ENCODE data around the gene DHPS.
"Not testable (repeated sequence)": the region's sequence is repeated elsewhere in the genome, so short reads cannot be mapped to it uniquely, and the experiment has no call there.

Gene DHPS

GRCh38 chr19:12726988-12727316 is 45.3 kb upstream of the DHPS start:
- Histone ChIP-seq H3K27ac (replicated peaks; ENCODE audit: low read length) (no peak overlapping the region), H2AFZ (ENCODE audit: low read length) (no peak overlapping the region), H3K23ac (ENCODE audit: low read depth, low read length, poor library complexity) (no peak overlapping the region), H2BK12ac (ENCODE audit: low read length) (no peak overlapping the region), H2BK5ac (ENCODE audit: low read length) (no peak overlapping the region), H2BK15ac (ENCODE audit: low read length) (no peak overlapping the region), H2BK120ac (ENCODE audit: low read depth, low read length) (no peak overlapping the region), H2AK5ac (ENCODE audit: low read depth, low read length) (no peak overlapping the region), H4K8ac (ENCODE audit: low read depth, low read length) (no peak overlapping the region), H3K9me3 (replicated peaks in 1 of 2; ENCODE audit: control insufficient read depth in 2 of 2, insufficient read depth in 1 of 2, low read depth in 1 of 2, low read length in 2 of 2) (no peaks in the 10 kb centered on the region), H3K18ac (ENCODE audit: low read length) (no peak overlapping the region), H3K14ac (ENCODE audit: low read length) (no peak overlapping the region), H3K9ac (ENCODE audit: low read depth, low read length, poor library complexity) (no peak overlapping the region), H3K4me1 (ENCODE audit: control insufficient read depth in 2 of 2, insufficient read depth in 1 of 2, low read depth in 1 of 2, low read length in 2 of 2) (peaks cover 0 to 2% of the 10 kb centered on the region in 2 donors), H3K4me2 (ENCODE audit: insufficient read depth, low read length, poor library complexity, severe bottlenecking) (no peak overlapping the region), H3K79me1 (ENCODE audit: low read depth, low read length) (peaks cover 10% of the 10 kb centered on the region), H4K91ac (ENCODE audit: low read depth, low read length, poor library complexity) (no peak overlapping the region), H3K4ac (ENCODE audit: low read length) (no peak overlapping the region), H3K36me3 (replicated peaks in 1 of 2; ENCODE audit: control insufficient read depth in 2 of 2, insufficient read depth in 2 of 2, low read length in 2 of 2) (peaks cover 30 to 44% of the 10 kb centered on the region in 2 donors), H3K27me3 (ENCODE audit: control insufficient read depth in 3 of 3, insufficient read depth in 3 of 3, low read depth in 1 of 3, low read length in 3 of 3) (no peaks in the 10 kb centered on the region), H3K4me3 (ENCODE audit: low read length in 2 of 2) (peak overlapping the region in 1 of 2 donors; percentile 20)
- DNase-seq (ENCODE audit: low spot score), result no peak
- WGBS, 2 donors (ENCODE audit: extremely low coverage in 2 of 2, insufficient read length in 2 of 2, insufficient replicate concordance in 1 of 2), result no CpG with 5 or more reads among the region's 2 CpGs

GRCh38 chr19:12725612-12726011 is 43.9 kb upstream of the DHPS start:
- H2BK15ac ChIP-seq (ENCODE audit: low read length); H3K4me1 ChIP-seq (ENCODE audit: control insufficient read depth in 2 of 2, insufficient read depth in 1 of 2, low read depth in 1 of 2, low read length in 2 of 2); H3K79me1 ChIP-seq (ENCODE audit: low read depth, low read length); H2AK5ac ChIP-seq (ENCODE audit: low read depth, low read length); H3K14ac ChIP-seq (ENCODE audit: low read length); H3K4me2 ChIP-seq (ENCODE audit: insufficient read depth, low read length, poor library complexity, severe bottlenecking); H2BK120ac ChIP-seq (ENCODE audit: low read depth, low read length); H3K4me3 ChIP-seq (ENCODE audit: low read length in 2 of 2); H3K4ac ChIP-seq (ENCODE audit: low read length); H3K9ac ChIP-seq (ENCODE audit: low read depth, low read length, poor library complexity); H3K27ac ChIP-seq (replicated peaks; ENCODE audit: low read length); H4K91ac ChIP-seq (ENCODE audit: low read depth, low read length, poor library complexity); DNase-seq (ENCODE audit: low spot score); H2BK12ac ChIP-seq (ENCODE audit: low read length); H3K23ac ChIP-seq (ENCODE audit: low read depth, low read length, poor library complexity); H3K27me3 ChIP-seq (ENCODE audit: control insufficient read depth in 3 of 3, insufficient read depth in 3 of 3, low read depth in 1 of 3, low read length in 3 of 3); H3K18ac ChIP-seq (ENCODE audit: low read length); H4K8ac ChIP-seq (ENCODE audit: low read depth, low read length); H3K9me3 ChIP-seq (replicated peaks in 1 of 2; ENCODE audit: control insufficient read depth in 2 of 2, insufficient read depth in 1 of 2, low read depth in 1 of 2, low read length in 2 of 2); H2AFZ ChIP-seq (ENCODE audit: low read length); H2BK5ac ChIP-seq (ENCODE audit: low read length): not testable (repeated sequence)
- no CpG with 5 or more reads among the region's 10 CpGs for WGBS, 2 donors (ENCODE audit: extremely low coverage in 2 of 2, insufficient read length in 2 of 2, insufficient replicate concordance in 1 of 2)
- peaks cover 20 to 34% of the 10 kb centered on the region in 2 donors for H3K36me3 ChIP-seq (replicated peaks in 1 of 2; ENCODE audit: control insufficient read depth in 2 of 2, insufficient read depth in 2 of 2, low read length in 2 of 2)

- Histone ChIP-seq H3K9ac (ENCODE audit: low read depth, low read length, poor library complexity) (peak within 1 kb of the TSS; percentile 79), H2AFZ (ENCODE audit: low read length) (peak within 1 kb of the TSS; percentile 91), H3K14ac (ENCODE audit: low read length) (no peak within 1 kb of the TSS), H3K79me1 (ENCODE audit: low read depth, low read length) (peaks cover 9% of the 10 kb centered on the region), H2BK120ac (ENCODE audit: low read depth, low read length) (no peak within 1 kb of the TSS), H2AK5ac (ENCODE audit: low read depth, low read length) (no peak within 1 kb of the TSS), H3K4me1 (ENCODE audit: control insufficient read depth in 2 of 2, insufficient read depth in 1 of 2, low read depth in 1 of 2, low read length in 2 of 2) (peaks cover 6 to 7% of the 10 kb centered on the region in 2 donors), H3K36me3 (replicated peaks in 1 of 2; ENCODE audit: control insufficient read depth in 2 of 2, insufficient read depth in 2 of 2, low read length in 2 of 2) (peaks cover 12 to 32% of the 10 kb centered on the region in 2 donors), H3K23ac (ENCODE audit: low read depth, low read length, poor library complexity) (no peak within 1 kb of the TSS), H4K91ac (ENCODE audit: low read depth, low read length, poor library complexity) (no peak within 1 kb of the TSS), H2BK5ac (ENCODE audit: low read length) (no peak within 1 kb of the TSS), H3K27me3 (ENCODE audit: control insufficient read depth in 3 of 3, insufficient read depth in 3 of 3, low read depth in 1 of 3, low read length in 3 of 3) (no peaks in the 10 kb centered on the region), H2BK12ac (ENCODE audit: low read length) (no peak within 1 kb of the TSS), H3K18ac (ENCODE audit: low read length) (peak within 1 kb of the TSS; percentile 4), H3K9me3 (replicated peaks in 1 of 2; ENCODE audit: control insufficient read depth in 2 of 2, insufficient read depth in 1 of 2, low read depth in 1 of 2, low read length in 2 of 2) (no peaks in the 10 kb centered on the region), H2BK15ac (ENCODE audit: low read length) (no peak within 1 kb of the TSS), H3K4me3 (ENCODE audit: low read length in 2 of 2) (peak within 1 kb of the TSS; percentile 79 to 93), H3K4me2 (ENCODE audit: insufficient read depth, low read length, poor library complexity, severe bottlenecking) (peak within 1 kb of the TSS; percentile 89), H3K4ac (ENCODE audit: low read length) (no peak within 1 kb of the TSS), H4K8ac (ENCODE audit: low read depth, low read length) (no peak within 1 kb of the TSS), H3K27ac (replicated peaks; ENCODE audit: low read length) (peak within 1 kb of the TSS; percentile 75)
- DNase-seq (ENCODE audit: low spot score), result peak; percentile 76
- no CpG with 5 or more reads among the region's 28 CpGs for WGBS, 2 donors (ENCODE audit: extremely low coverage in 2 of 2, insufficient read length in 2 of 2, insufficient replicate concordance in 1 of 2)
Observed at GRCh38 chr19:12723641-12724426, 42.2 kb upstream of the DHPS start, which contains the start of gene TNPO2. TNPO2 (minus strand) TSS chr19:12723932; CDS start chr19:12720977, 2,955 bp downstream.

GRCh38 chr19:12723381-12723640 is 41.6 kb upstream of the DHPS start:
- Histone ChIP-seq H4K91ac (ENCODE audit: low read depth, low read length, poor library complexity) (no peak overlapping the region), H2AFZ (ENCODE audit: low read length) (peak overlapping the region; percentile 91), H2BK15ac (ENCODE audit: low read length) (no peak overlapping the region), H4K8ac (ENCODE audit: low read depth, low read length) (no peak overlapping the region), H3K9me3 (replicated peaks in 1 of 2; ENCODE audit: control insufficient read depth in 2 of 2, insufficient read depth in 1 of 2, low read depth in 1 of 2, low read length in 2 of 2) (no peaks in the 10 kb centered on the region), H3K9ac (ENCODE audit: low read depth, low read length, poor library complexity) (peak overlapping the region; percentile 72), H3K4me2 (ENCODE audit: insufficient read depth, low read length, poor library complexity, severe bottlenecking) (peak overlapping the region; percentile 89), H2AK5ac (ENCODE audit: low read depth, low read length) (no peak overlapping the region), H3K4ac (ENCODE audit: low read length) (no peak overlapping the region), H2BK120ac (ENCODE audit: low read depth, low read length) (no peak overlapping the region), H3K23ac (ENCODE audit: low read depth, low read length, poor library complexity) (no peak overlapping the region), H3K18ac (ENCODE audit: low read length) (no peak overlapping the region), H2BK12ac (ENCODE audit: low read length) (no peak overlapping the region), H3K27me3 (ENCODE audit: control insufficient read depth in 3 of 3, insufficient read depth in 3 of 3, low read depth in 1 of 3, low read length in 3 of 3) (no peaks in the 10 kb centered on the region), H3K79me1 (ENCODE audit: low read depth, low read length) (peaks cover 12% of the 10 kb centered on the region), H3K14ac (ENCODE audit: low read length) (no peak overlapping the region), H3K36me3 (replicated peaks in 1 of 2; ENCODE audit: control insufficient read depth in 2 of 2, insufficient read depth in 2 of 2, low read length in 2 of 2) (peaks cover 13 to 32% of the 10 kb centered on the region in 2 donors), H3K4me1 (ENCODE audit: control insufficient read depth in 2 of 2, insufficient read depth in 1 of 2, low read depth in 1 of 2, low read length in 2 of 2) (peaks cover 6 to 7% of the 10 kb centered on the region in 2 donors), H3K4me3 (ENCODE audit: low read length in 2 of 2) (peak overlapping the region; percentile 79 to 93), H2BK5ac (ENCODE audit: low read length) (no peak overlapping the region), H3K27ac (replicated peaks; ENCODE audit: low read length) (peak overlapping the region; percentile 75)
- WGBS, 2 donors (ENCODE audit: extremely low coverage in 2 of 2, insufficient read length in 2 of 2, insufficient replicate concordance in 1 of 2), result no CpG with 5 or more reads among the region's 7 CpGs
- DNase-seq (ENCODE audit: low spot score), result no peak
